Smooth muscle cell of the brain vasculature (primary cell): Measurements from ENCODE around the gene KLF13.

Experiments used
- DNase-seq: peaks from one replicate; pipeline ENCODE4 v3.0.0-alpha.2; 2012; ENCODE audit warnings: low read depth, low spot score

The KLF13 gene

DNA sequence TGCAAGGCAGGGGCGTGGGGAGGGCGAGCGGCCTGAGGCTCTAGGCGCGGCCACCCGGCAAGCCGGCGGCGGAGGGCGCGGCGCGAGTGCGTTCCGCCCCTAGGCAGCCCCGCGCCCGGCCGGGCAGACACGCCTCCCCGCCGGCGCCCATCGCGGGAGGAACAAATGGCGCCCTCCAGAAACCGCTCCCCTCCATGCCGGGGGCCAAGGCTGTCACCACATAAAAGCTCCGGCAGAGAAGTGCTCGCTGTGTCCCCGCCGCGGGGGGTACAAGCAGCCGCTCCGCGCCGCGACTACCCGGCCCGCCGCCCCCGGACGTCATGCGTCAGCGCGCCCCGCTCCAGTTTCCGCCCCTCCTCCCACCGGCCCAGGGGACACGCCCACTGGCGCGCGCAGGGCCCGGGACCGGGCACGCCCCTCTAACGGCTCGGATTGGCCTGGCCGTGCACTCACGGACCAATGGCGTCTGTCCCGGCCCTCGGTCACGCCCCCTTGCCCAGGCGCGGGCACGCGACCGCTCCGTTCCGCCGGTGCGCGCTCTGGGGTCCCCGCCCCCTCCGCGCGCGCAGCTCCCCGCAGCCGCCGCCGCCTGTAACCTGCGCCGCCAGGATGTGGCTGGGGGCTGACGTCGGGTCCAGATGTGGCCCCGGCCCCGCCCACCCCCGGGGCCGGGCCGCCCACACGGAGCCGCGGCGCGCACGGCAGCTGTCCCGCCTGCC lies at the start of gene KLF13:
TSS of gene KLF13 (plus strand) at position 680 of the 719 bp plus-strand sequence. CDS start 378 bp downstream, outside the sequence.
- DNase-seq: peak; percentile 96

DNA sequence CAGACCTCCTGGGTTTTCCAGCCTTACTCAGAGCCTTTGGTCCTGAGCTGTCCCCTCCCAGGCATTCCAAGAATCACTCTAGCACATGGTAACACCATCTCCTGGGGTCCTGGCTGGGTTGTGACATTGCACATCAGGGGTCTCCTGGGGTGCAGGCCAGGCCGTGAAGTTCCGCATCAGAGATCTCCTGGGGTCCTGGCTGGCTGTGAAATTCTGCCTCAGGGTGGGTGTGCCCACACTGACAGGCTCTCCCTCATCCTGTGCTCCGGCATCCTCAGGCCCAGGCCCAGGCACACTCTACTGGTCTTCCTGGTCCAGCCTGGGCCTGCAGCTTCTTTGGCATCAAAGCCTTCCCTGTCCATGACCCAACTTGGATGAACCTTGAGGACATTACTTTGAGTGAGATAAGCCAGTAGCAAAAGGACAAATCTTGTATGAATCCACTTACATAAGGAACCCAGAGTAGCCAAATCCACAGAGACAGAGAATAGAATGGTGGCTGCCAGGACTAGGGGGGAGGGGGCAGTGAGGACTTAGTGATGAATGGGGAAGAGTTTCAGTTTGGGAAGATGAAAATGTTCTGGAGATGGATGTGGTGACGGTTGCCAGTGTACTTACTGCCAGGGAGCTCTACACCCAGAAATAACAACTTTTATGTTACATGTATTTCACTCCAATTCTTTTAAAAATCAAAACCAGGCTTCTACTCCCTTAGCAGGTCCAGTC lies 49.1 kb upstream of the KLF13 start:
- DNase-seq: no peak

DNA sequence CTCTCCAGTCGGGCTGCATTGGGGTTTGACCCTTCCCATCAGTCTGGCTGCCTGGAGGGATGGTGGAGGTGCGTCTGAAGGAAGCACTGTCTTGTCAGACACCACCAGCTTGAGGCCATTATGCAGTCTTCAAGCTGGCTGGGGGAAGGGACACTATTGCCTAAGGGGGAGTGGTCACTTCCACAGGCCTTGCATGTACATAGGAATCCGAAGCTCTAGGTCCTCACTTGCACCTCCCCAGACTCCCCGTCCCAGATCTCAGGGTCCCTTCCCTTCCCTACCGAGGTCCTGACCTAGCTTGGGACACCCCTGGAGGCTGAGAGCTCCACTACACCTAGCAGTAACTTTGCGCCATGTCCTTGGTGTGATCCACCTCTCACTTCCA lies 48.6 kb upstream of the KLF13 start:
- no peak for DNase-seq

- DNase-seq: no peak
These were observed 48.0 kb upstream of the KLF13 start for GRCh38 chr15:31278544-31279220.

- no peak for DNase-seq
These were observed 47.2 kb upstream of the KLF13 start for GRCh38 chr15:31279221-31280045.

DNA sequence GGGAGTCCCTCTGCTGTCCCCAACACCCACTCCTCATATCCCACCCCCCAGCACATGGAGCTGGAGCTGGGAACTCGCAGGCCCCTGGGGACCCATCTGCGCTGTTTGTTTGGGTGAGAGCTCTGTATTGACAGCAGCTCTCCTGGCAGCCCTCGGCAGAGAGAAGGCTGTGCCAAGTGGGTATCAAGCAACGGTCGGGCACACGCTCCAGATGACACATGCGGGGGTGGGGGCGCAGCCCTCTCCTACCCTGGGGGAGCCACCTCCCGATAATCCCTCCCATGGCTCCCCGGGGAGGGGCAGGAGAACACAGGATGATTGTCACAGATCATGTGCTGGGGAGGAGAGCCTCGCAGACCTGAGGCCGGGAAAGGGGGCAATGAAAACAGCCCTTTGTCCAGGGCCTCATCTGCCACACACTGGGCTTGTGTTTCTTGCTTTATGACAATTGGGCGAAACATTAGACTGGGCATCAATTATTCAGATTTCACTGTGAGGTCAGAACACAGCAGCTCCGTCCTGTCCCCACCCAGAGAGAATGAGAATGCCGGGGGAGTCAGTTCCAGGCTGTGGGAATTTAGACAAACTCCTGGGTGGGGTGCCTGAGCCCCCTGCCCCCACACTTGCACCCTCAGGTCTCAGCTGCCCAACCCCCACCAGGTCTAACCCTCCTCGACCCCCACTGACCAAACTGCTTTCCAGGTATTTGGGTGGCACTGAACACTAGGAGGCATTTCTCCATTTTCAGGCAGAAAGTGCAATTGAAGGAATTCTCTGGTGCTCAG lies 46.4 kb upstream of the KLF13 start:
- no peak for DNase-seq

DNA sequence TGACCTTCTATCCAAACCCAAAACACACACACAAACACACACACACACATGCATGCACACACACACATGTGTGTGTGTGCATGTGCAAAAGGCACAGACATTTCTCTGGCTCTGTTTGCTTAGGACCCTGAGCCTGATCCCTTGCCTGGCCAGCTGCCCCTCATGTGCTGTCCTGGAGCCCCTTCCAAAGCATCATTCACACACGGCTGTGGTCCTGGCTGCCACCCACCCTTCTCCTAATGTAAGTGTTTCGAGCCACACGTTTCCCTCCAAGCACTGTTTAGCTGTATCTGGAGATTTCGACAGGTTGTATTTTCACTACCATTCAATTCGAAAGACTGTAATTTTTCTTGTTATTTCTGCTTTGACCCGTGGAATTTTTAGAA lies 45.8 kb upstream of the KLF13 start:
- no peak for DNase-seq

DNA sequence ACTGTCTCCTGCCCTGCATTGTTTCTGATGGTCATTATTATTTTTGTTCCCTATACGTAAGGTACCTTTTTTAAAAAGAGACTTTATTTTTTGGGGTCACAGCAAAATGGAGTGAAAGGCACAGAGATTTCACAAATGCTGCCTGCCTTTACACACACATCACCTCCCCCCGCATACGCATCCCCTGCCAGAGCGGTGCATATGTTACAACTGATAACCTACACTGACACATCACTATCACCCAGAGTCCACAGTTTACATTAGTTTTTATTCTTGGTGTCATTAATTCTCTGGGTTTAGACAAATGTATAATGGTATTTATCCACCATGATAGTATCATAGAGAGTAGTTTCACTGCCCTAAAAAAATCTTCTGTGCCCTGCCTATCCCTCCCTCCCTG lies 43.6 kb upstream of the KLF13 start:
- no peak for DNase-seq

GRCh38 chr15:31285772-31286261 lies 40.8 kb upstream of the KLF13 start:
- DNase-seq: no peak

- DNase-seq: no peak
These were observed 35.5 kb upstream of the KLF13 start for GRCh38 chr15:31291048-31291578.

- DNase-seq: no peak
These were observed 34.1 kb upstream of the KLF13 start for GRCh38 chr15:31292391-31293015.

DNA sequence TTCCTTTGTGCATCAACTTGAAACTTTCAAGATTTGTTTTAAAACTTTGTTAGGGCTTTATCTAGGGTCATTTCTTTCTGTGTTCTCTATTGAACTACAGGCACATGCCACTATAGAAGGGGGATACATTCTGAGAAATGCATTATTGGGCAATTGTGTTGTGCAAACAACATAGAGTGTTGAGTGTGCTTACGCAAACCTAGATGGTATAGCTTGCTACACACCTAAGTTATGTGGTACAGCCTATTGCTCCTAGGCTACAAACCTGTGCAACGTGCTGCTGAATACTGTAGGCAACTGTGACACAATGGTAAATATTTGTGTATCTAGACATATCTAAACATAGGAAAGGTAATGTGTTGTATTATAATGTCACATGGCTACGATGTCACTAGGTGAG lies 33.0 kb upstream of the KLF13 start:
- DNase-seq: no peak

- no peak for DNase-seq
These were observed 32.6 kb upstream of the KLF13 start for GRCh38 chr15:31294067-31294466.

DNA sequence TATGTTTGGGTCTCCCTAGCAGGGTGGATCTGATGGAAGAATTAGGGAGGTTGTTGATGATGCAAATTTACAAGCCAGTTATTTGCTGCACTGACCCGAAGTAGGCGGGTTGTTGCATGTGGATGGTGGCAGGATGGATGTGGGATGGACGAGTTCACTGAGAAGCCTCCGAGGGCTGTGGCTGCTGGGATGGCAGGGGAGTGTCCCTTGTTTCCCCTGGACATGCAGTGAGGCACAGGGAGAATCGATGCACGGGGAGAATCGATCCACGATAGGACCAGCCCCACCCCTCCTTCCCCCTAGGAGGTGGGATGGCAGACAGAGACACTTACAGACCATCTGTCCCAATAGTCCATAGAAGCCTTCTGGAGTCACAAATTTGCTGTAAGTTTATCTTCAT lies 31.0 kb upstream of the KLF13 start:
- DNase-seq: no peak

- DNase-seq: no peak
These were observed 30.4 kb upstream of the KLF13 start for GRCh38 chr15:31296219-31296645.

- DNase-seq: no peak
These were observed 29.7 kb upstream of the KLF13 start for GRCh38 chr15:31296646-31297574.

GRCh38 chr15:31297575-31298456 lies 28.8 kb upstream of the KLF13 start:
- no peak for DNase-seq

DNA sequence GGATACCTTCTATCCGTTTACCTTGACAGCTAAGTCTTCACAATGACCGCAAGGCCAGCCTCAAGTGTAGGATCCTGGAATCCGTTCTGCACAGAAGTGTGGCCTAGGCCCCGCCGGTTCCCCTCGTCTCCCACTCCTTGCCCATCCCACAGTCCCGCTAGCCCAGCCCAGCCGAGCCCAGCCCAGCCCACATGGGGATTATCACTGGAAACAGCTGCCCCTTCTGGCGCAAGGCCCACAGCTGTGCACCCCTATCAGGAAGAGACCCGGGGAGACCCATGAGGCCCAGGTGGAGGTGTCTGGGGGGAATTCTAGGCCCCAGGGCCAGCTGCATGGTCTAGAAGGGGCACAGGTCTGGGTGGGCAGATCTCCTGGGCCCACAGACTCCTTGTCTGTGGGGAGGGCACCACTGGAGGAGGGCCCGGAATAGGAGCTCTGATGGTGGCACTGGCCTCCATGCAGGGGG lies 27.9 kb upstream of the KLF13 start:
- no peak for DNase-seq
